ENCODE results near the gene KCNG4. TPM values are rescaled to one million over a fixed set of nuclear protein-coding genes. Genes with fewer than 3 reads are reported as not detected.

KCNG4 gene, protein sequence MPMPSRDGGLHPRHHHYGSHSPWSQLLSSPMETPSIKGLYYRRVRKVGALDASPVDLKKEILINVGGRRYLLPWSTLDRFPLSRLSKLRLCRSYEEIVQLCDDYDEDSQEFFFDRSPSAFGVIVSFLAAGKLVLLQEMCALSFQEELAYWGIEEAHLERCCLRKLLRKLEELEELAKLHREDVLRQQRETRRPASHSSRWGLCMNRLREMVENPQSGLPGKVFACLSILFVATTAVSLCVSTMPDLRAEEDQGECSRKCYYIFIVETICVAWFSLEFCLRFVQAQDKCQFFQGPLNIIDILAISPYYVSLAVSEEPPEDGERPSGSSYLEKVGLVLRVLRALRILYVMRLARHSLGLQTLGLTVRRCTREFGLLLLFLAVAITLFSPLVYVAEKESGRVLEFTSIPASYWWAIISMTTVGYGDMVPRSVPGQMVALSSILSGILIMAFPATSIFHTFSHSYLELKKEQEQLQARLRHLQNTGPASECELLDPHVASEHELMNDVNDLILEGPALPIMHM
- not detected for total RNA-seq
- long read RNA-seq = 0 reads

DNA sequence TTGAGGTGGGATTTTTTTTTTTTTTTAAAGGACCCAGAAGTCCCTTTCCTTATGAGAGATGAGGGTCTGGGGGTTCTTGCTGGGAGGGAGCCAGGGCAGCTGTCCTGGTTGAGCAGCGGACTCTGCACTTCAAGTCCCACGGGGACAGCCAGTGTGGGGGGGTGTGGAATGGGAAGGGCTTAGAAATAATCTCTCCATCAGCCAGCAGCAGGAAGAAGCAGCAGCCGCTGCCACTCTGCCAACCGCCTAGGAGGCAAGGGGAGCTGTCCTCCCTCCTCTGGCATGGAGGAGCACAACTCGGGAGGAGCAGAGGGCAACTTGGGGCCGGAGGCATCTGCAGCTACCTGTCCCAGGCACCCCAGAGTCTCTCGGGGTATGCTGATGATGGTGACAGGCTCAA lies at the start of gene KCNG4:
KCNG4 (minus strand) TSS at position 104 of the 400 bp plus-strand sequence. CDS start 2,527 bp downstream, outside the sequence.
- DNase-seq (no peak), ATAC-seq (no peak)
- intact Hi-C loops (cut with micrococcal nuclease) = no loop called here

DNA sequence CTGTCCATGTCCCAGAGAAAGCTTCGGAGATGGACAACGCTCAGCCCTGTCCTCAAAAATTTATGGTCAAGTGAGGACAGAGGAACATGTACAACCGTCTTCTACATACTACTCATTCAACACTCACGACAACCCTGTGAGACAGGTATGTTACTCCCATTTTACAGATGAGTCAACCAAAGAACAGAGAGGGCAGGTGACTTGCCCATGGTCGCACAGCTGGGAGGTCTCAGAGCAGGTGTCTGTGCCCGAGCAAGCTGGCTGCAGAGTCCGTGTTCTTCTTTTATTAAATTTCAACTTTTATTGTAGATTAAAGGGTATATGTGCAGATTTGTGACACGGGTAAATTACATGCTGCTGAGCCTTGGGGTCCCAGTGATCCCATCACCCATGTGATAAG lies 49.1 kb upstream of the KCNG4 start:
- ATAC-seq = no peak
- intact Hi-C loops (cut with micrococcal nuclease) = no loop called here
- no peak for DNase-seq

DNA sequence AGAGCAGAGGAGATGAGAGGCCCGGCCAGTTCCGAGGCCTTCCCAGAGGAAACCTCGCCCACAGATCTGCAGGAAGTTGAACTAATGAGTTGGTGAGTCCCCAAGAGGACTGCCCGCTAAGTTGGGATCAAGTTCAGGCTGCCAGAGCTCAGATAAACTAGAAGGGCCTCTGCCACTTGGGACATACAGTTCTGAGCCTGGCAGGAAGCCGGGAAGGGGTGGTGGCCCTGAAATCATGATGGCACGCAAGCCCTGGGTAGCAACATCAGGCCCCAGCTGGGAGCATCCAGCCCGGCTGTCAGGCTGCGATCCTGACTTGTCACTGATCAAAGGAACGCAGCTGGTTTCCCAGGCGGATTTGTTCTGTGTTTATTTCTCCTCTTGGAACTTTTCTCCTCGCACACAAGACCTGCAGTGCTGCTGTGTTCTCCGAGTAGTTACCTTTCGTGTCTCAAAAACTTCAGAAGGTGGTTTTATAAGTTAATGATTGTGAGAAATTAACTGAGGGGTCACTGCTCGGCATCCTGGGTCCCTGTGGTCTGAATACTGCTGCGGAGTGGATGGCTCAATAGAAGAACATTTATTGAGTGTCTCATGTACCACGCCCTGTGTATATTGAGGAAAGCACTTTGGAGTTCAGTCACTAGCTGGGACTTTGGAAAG lies 46.9 kb upstream of the KCNG4 start:
- DNase-seq (peak; percentile 82), ATAC-seq (peak; percentile 79)
- intact Hi-C loops (cut with micrococcal nuclease) = no loop called here

DNA sequence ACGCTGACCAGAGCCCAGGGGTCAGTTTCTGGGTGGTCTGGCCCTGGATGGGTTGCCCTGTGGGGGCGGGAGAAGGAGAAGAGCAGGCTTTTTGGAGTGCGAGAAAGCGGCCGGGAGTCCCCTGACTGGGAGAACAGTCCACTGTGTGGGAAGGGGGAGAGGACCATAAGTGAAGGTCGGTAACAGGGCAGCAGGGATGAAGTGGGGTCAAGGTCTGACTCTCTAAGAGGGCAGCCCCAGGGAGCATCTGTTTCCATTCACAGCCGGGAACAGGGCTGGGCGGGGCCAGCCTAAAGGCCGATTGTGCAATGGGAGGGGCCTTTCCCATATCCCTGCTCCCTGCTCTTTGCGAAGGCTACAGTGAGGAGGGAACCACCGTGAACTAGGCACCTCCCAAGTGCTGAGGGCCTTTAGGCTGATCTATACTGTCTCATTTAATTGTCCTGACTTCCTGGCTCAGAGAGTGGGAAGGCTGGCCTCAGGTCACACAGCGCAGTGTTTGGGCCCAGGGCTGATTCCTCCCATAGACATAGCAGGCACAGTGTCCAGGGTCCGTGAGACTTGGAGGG lies 44.4 kb upstream of the KCNG4 start:
- ATAC-seq (peak; percentile 86), DNase-seq (peak; percentile 81)
- intact Hi-C loops (cut with micrococcal nuclease) = no loop called here

DNA sequence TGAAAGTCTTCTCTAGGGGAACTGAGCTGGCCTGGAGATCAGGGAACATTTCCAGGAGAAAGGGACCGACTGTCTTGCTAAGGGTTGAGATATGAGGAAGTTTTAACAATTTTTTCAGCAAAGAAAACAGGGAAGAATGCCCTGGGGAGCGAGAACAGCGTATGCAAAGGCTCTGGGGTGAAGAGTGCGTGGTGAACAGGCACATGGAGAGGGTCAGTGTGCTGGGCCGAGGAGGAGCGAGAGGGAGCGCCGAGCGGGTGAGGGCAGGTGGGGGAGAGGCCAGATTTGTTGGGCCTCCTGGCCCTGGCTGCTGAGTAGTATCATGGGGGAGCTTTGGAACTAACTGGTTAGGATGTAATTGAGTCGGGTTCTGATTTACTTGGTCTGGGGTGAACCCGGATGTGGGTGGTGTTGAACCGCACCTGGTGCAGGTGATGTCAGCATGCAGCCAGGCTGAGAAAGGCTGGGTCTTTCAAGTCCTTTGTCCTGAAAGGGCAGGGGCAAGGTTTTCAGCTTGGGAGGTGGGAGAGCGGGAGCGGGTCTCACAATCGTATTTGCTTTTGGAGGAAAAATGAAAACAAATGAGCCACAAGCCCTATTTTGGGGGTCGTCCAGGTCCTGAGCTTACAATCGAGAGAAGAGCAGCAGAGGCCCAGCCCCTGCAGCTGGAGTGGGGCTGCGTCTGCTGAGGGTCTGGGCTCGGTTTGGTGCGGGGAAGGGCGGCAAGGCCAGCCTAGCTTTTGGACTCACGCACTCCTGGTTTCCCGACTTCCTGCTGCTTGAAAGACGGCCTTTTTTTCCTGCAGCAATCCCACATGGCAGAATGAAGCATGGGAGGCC lies 43.7 kb upstream of the KCNG4 start:
- DNase-seq (peak; percentile 33), ATAC-seq (peak; percentile 41)
- intact Hi-C loops (cut with micrococcal nuclease) = no loop called here

DNA sequence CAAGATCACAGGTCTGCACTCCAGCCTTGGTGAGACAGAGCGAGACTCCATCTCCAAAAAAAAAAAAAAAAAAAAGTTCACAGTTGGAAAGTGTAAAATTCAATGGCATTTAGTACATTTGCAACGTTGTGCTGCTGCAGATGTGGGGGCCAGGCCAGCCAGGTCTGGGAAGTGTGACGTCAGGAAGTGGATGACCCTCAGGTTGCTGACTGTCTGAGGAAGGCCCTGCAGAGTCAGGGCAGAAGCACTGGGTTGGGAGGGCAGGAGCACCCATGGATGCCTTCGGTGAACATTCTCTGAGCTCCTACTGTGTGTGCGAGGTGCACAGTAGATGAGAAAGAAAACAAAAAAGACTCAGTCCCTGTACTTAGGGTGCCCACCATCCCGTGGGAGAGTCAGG lies 42.7 kb upstream of the KCNG4 start:
- peak; percentile 6 for DNase-seq
- intact Hi-C loops (cut with micrococcal nuclease) = no loop called here
- no peak for ATAC-seq

DNA sequence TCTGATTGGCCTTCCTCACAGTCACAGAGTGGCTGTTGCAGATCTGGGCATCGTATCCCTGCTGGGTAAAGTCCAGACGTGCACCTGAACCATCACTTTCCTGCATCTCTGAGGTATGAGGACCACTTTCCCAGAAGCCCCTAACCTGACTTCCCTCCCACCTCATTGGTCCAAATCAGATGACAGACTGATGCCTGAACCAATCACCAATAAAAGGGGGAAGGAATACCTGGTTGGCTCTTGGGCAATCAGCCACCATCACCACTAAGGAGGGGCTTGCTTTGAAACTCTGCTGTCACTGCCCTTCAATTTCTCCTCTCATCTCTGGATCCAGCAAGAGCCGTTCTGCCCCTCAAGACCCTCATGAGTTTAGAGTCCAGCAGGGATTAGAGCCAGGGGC lies 41.3 kb upstream of the KCNG4 start:
- DNase-seq (peak; percentile 7), ATAC-seq (no peak)
- intact Hi-C loops (cut with micrococcal nuclease) = no loop called here

DNA sequence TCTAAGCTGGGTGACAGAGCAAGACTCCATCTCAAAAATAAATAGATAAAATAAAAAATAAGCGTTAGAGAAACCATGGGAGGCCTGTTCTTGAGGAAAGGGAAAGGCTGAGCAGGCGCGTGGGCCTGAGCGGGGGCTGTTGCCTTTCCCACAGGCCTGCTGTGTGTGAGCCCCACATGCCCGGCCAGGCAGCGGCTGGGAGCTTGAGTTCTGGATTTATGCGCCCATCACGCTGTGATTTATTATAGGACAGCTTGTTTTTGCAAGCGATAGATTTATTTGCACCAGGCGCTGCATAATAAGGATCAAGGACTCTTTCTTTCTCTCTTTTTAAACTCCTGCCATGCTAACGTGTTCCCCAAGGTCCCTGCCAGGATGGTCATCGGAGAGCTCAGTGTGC lies 40.1 kb upstream of the KCNG4 start:
- intact Hi-C loops (cut with micrococcal nuclease) = loop anchor here (10.0 kb wide), 1 partner anchor 205 kb away; no protein-coding TSS in a partner anchor
- ATAC-seq (no peak), DNase-seq (no peak)

DNA sequence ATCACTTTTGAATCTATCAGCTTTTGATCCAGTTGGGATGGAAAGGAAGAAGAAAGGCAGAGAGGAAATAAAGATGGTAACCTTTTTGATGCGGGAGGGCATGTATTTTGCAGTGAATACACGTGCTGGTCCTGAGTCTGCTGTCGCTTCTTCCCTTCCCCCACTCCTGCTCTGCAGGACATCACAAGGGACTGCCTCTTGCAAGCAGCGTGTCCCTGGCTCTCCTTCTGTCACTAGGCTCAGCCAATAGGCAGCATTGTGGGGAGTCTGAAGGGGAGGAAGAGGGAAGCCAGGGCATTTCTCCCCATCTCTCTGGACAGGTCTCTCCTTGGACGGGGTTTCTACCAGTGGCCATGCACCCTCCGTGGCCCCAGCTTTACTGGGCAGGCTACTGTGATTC lies 39.2 kb upstream of the KCNG4 start:
- intact Hi-C loops (cut with micrococcal nuclease) = loop anchor here (10.0 kb wide), 1 partner anchor 206 kb away; no protein-coding TSS in a partner anchor
- no peak for DNase-seq
- no peak for ATAC-seq

DNA sequence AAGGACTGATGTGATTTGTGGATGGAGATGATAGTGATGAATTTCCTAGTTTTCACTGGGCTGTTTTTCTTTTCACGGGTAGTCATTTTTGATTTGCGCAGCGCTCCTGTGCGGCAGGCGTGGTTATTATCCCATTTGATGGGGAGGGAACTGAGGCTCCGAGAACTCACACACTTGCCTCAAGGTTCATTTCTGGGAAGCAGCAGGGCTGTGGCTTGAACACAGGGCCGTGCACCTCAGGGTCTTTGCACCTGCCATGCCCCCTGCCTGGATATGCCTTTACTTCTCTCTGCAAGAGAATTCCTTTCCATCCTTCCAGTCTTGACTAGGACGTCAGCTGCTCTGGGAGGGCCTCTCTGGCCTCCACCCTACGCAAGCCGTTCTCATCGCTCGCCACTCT lies 38.5 kb upstream of the KCNG4 start:
- no peak for DNase-seq
- intact Hi-C loops (cut with micrococcal nuclease) = loop anchor here (10.0 kb wide), 1 partner anchor 206 kb away; no protein-coding TSS in a partner anchor
- no peak for ATAC-seq

DNA sequence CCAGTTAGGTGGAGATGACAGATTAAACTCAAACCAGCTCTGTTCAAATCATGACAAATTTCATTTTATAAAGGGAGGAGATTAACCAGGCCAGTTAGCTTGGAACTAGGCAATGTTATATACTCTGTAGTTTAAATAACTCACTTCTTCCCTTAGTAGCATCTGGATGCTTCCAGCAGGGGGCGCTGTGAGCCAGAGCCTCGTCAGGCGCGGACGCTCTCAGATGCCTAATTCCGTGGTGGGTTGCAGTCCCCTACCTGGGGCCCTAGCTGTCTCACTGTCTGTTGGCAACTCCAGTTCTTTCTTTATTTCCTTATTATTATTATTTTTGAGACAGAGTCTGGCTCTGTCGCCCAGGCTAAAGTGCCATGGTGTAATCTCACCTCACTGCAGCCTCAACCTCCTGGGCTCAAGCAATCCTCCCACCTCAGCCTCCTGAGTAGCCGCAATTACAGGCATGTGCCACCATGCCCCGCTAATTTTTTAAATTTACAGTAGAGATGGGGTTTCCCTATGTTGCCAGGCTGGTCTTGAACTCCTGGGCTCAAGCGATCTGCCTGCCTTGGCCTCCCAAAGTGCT lies 37.5 kb upstream of the KCNG4 start:
- ATAC-seq (peak; percentile 75), DNase-seq (peak; percentile 83)
- intact Hi-C loops (cut with micrococcal nuclease) = loop anchor here (10.0 kb wide), 1 partner anchor 207 kb away; no protein-coding TSS in a partner anchor

DNA sequence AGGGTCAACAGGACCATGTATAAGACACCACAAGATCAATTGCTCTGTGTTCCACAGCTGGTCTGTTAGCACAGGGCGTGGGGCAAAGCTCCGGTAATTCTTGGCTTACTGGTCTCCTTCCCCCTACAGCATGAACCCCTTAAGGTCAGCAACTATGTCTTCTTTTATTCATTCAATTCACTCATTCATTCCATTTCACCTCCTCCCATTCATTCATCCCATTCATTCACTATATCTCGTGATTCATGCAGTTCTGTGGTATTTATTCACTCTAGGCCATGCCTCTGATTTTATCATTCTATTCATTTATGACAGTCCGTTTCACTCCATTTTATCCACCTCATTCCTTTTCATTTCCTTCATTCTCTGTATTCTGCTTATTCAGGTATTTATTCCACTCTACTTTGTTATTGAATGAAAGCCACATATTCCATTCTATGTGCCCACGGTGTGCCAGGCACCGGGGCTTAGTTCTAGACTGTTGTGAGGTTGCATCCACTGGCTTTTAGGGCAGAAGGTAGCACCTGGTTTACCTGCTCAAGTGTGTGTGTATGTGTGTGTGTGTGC lies 35.9 kb upstream of the KCNG4 start:
- intact Hi-C loops (cut with micrococcal nuclease) = loop anchor here (10.0 kb wide), 1 partner anchor 209 kb away; no protein-coding TSS in a partner anchor
- ATAC-seq (no peak), DNase-seq (no peak)

DNA sequence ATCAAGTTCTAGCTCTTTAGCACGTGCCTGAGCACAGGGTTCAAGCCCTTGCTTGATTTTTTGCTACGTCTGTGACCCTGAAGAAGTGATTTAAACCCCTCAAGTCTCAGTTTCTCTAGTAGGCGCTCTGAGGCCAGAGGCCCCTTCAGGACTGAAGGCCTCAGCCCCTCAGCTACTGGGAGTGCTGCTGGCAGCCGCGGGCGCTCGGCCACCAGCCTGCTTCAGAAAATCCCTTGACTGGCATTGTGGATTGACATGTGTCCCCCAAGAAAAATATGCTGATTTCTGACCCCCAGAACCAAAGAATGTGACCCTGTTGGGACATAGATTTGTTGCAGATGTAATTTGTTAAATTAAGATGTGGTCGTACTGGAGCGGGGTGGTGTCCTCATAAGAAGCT lies 34.7 kb upstream of the KCNG4 start:
- intact Hi-C loops (cut with micrococcal nuclease) = loop anchor here (10.0 kb wide), 1 partner anchor 210 kb away; no protein-coding TSS in a partner anchor
- ATAC-seq (no peak), DNase-seq (no peak)

DNA sequence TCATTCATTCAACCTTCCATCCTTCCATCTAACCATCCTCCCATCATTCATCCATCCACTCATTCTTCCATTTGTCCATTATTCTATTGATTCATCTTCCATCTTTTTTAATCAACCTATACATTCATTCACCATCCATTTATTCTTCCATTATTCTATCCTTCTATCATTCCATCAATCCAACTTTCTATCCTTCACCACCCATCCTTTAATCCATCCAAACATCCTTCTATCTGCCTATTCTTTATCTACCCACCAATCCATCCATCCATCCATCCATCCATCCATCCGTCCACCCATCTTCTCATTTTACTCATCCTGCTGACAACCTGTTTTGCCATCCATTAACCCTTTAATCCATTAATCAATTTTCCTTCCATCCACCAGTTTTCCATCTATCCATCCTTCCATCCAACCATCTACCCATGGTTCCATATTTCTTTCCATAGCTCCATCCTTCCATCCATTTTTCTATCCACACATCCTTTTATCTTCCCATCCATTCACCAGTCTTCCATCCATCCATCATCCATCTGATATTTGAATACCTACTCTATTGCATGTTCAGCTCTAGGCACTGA lies 33.0 kb upstream of the KCNG4 start:
- ATAC-seq (no peak), DNase-seq (no peak)
- intact Hi-C loops (cut with micrococcal nuclease) = loop anchor here (10.0 kb wide), 1 partner anchor 212 kb away; no protein-coding TSS in a partner anchor

DNA sequence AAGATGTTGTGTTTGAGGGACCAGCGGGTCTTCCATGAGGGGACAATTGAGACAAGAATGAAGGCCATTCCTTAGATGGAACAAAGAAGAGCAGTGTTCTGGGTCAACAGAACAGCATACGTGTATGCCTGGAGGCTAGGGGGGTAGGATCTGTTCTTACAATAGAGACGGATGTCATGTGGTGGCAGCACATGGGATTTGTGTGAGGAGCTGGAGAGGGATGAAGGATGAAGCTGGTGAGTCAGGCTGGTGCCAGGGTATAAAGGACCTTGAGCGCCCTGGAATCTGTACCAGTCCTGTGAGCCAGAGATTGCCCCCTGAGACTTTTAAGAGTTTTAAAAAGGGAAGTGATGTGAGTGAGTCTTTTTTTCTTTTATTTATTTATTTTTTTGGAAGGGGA lies 32.1 kb upstream of the KCNG4 start:
- DNase-seq = no peak
- ATAC-seq = no peak
- intact Hi-C loops (cut with micrococcal nuclease) = loop anchor here (10.0 kb wide), 1 partner anchor 213 kb away; no protein-coding TSS in a partner anchor

DNA sequence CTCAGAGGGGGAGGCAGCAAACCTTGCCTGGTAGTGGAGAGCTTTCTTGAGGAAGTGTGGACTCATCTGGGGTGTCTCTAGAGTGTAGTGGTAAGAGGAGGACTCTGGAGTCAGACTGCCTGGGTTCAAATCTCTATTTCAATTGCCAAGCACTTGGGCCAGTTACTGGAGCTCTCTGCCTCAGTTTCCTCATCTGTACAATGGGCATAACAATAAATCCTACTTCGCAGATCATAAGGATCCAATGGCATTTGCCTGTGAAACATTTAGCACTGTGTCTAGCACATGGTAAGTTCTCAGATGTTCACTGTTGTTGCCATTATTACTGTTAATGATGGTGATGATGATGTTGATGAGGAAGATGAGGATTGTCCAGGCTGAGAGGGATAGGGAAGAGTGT lies 31.2 kb upstream of the KCNG4 start:
- ATAC-seq = no peak
- no peak for DNase-seq
- intact Hi-C loops (cut with micrococcal nuclease) = loop anchor here (10.0 kb wide), 1 partner anchor 214 kb away; no protein-coding TSS in a partner anchor

DNA sequence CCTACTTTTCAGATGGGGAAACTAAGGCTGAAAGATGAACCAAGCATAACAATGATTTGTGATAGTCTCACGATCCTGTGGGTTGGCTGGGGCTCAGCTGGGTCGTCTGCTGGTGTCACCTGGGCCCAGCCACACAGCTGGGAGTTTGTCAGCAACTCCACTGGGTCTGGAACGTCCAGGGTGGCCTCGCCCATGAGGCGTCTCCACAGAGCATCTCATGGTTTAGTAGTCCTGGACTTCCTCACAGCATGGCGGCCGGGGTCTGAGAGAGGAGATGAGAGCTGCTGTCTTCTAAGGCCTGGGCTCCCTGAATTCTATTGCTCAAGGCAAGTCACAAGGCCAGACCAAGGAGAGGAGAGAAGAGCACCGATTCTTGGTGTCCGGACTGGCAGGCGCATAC lies 30.7 kb upstream of the KCNG4 start:
- ATAC-seq (no peak), DNase-seq (no peak)
- intact Hi-C loops (cut with micrococcal nuclease) = loop anchor here (10.0 kb wide), 1 partner anchor 214 kb away; no protein-coding TSS in a partner anchor

DNA sequence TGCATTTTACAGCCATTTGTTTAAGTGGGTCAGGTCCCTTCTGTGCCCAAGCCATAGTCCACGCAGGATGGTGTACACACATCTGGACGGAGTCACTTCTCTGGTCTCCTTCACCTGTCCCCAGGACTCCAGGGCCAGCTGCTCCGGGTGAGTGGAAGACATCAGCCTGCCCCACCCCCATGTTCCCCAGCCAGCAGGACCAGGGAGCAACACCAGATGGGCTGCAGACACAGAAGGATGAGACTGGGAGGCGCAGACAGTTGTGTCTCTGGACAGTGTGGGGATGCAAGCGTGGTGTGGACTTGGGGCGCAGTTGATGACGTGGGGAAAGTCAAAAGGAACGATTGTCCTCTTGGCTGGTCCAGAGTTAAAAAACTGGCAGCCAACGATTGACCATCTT lies 30.3 kb upstream of the KCNG4 start:
- no peak for DNase-seq

More for the DNA sequence above, 30.3 kb upstream of the KCNG4 start:
- ATAC-seq = no peak
- intact Hi-C loops (cut with micrococcal nuclease) = loop anchor here (10.0 kb wide), 1 partner anchor 215 kb away; no protein-coding TSS in a partner anchor
